GM20000 (cell line): ENCODE data around the gene PRG3.

Source experiments
- DNase-seq: peaks from one replicate; pipeline ENCODE4 v3.0.0; 2012; ENCODE audit warnings: low spot score
- CTCF ChIP-seq: IDR thresholded peaks from 2 replicates; pipeline ENCODE4 v1.5.1; 2012; ENCODE audit warnings: mild to moderate bottlenecking, control low read depth; ENCODE audit errors: extremely low read depth, missing control alignments

The PRG3 gene

GRCh38 chr11:57394203-57394965 lies 13.4 kb upstream of the PRG3 start:
- no peak for TF ChIP-seq CTCF
- DNase-seq: no peak

GRCh38 chr11:57392763-57393105 lies 11.8 kb upstream of the PRG3 start:
- TF ChIP-seq CTCF: no peak
- no peak for DNase-seq

- DNase-seq: no peak
- no peak for TF ChIP-seq CTCF
These were observed 11.3 kb upstream of the PRG3 start for GRCh38 chr11:57392066-57392762.

- no peak for TF ChIP-seq CTCF
- no peak for DNase-seq
These were observed 10.6 kb upstream of the PRG3 start for GRCh38 chr11:57391539-57391938.

- no peak for TF ChIP-seq CTCF
These were observed 10.2 kb upstream of the PRG3 start for GRCh38 chr11:57391111-57391510.

GRCh38 chr11:57390535-57390934 lies 9.6 kb upstream of the PRG3 start, which contains the start of gene PRG2:
Gene PRG2, minus strand, starts transcription at chr11:57390650. Its CDS starts 706 bp downstream, at chr11:57389944.
- no peak for TF ChIP-seq CTCF
- no peak for DNase-seq

More at GRCh38 chr11:57391111-57391510, 10.2 kb upstream of the PRG3 start:
- DNase-seq: no peak

DNA sequence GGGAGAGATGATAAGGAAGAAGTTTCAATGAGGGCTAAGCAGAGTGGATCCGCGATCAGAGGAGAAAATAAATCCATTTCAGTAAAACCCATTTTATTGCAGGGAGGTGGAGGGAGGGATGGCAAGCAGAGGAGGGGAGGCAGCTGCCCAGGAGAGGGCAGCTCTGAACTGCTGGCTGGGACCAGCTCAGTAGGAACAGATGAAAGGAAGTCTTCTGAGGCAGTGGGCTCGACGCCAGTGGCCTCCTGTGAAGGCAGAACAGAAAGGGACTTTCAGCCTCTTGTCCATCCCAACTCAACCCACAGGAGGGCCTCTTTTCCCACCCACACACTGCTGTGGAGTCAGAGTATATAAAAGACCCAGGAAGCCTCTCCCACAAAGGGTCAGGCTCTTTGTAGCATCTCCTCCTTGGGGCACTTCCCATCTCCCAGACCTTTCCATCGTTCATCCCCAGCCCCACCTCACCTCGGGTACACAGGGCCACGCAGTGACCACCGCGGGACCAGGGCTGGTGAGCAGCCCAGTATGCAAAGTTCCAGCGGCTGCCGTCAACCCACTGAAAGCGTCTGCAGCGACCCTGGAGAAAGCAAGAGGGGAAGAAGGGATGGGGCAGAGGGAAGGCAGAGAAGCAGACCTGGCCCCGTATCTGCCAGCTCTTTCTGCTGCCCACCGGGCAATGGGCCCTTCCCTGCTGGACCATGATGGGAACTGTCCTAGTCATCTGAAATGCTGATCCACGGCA lies 6.5 kb upstream of the PRG3 start:
- DNase-seq: no peak
- no peak for TF ChIP-seq CTCF
